GM21528 (cell line): ENCODE results near the gene ZNF57.
A peak's percentile ranks its signal among the peaks of the same experiment; 100 is the strongest.
"Not testable (repeated sequence)": the region's sequence is repeated elsewhere in the genome, so short reads cannot be mapped to it uniquely, and the experiment has no call there.

Source experiments
- ATAC-seq: cut with Tn5 transposase; IDR thresholded peaks from one replicate; pipeline ENCODE4 v1.9.1; 2021; ENCODE audit warnings: mild to moderate bottlenecking, moderate library complexity; ENCODE audit not compliant: unreplicated experiment, low FRiP score

Gene ZNF57

GRCh38 chr19:2890531-2890930, 10.2 kb upstream of the ZNF57 start:
- not testable (repeated sequence) for ATAC-seq

GRCh38 chr19:2896694-2897093, 4.0 kb upstream of the ZNF57 start:
- no peak for ATAC-seq

GRCh38 chr19:2902590-2903218, 2.0 kb downstream of the ZNF57 start:
- ATAC-seq: no peak

- not testable (repeated sequence) for ATAC-seq
Measured at GRCh38 chr19:2903326-2903725, 2.6 kb downstream of the ZNF57 start.

- no peak for ATAC-seq
Measured at GRCh38 chr19:2905918-2906519, 5.3 kb downstream of the ZNF57 start.

GRCh38 chr19:2906631-2907195, 6.0 kb downstream of the ZNF57 start:
- ATAC-seq: no peak

GRCh38 chr19:2912306-2912705, 11.6 kb downstream of the ZNF57 start:
- no peak for ATAC-seq

- ATAC-seq: no peak
Measured at GRCh38 chr19:2917275-2918184, 16.8 kb downstream of the ZNF57 start.

- no peak for ATAC-seq
Measured at GRCh38 chr19:2922987-2923386, 22.3 kb downstream of the ZNF57 start.

GRCh38 chr19:2923510-2923909, 22.8 kb downstream of the ZNF57 start:
- ATAC-seq: no peak

- ATAC-seq: no peak
Measured at GRCh38 chr19:2926341-2927031, 25.8 kb downstream of the ZNF57 start.

GRCh38 chr19:2927032-2927430, 26.3 kb downstream of the ZNF57 start:
- ATAC-seq: no peak

GRCh38 chr19:2933490-2933910, 32.8 kb downstream of the ZNF57 start:
- ATAC-seq: no peak

- ATAC-seq: not testable (repeated sequence)
Measured at GRCh38 chr19:2935863-2936262, 35.1 kb downstream of the ZNF57 start.

- ATAC-seq: no peak
Measured at GRCh38 chr19:2942928-2943640, 42.4 kb downstream of the ZNF57 start.

- no peak for ATAC-seq
Measured at GRCh38 chr19:2944403-2944774, 43.7 kb downstream of the ZNF57 start.

GRCh38 chr19:2944775-2945574, 44.2 kb downstream of the ZNF57 start, which contains the start of gene ZNF77:
Gene ZNF77, minus strand, starts transcription at chr19:2944971. Its CDS starts 131 bp downstream, at chr19:2944840.
- peak; percentile 84 for ATAC-seq

- ATAC-seq: no peak
Measured at GRCh38 chr19:2945575-2946184, 45.0 kb downstream of the ZNF57 start.

- ATAC-seq: peak; percentile 5
Measured at GRCh38 chr19:2949939-2950285, 49.2 kb downstream of the ZNF57 start.
